DOHH2 (cell line): ENCODE results near the gene PSTK.

Source experiments
- EZH2phosphoT487 ChIP-seq: fragments of 200-600 bp; sonication (generic); IDR thresholded peaks from 2 replicates; pipeline ENCODE4 v1.6.1; 2017; ENCODE audit warnings: borderline replicate concordance, mild to moderate bottlenecking, antibody characterized with exemption, low read length, moderate library complexity, mixed read lengths
- TF ChIP-seq, protein P1 (sequence below): fragments of 200-600 bp; sonication (generic); IDR thresholded peaks from one replicate; pipeline ENCODE4 v1.5.1; 2014; ENCODE audit warnings: antibody characterized with exemption, mild to moderate bottlenecking, low read depth, low read length; ENCODE audit not compliant: poor library complexity, severe bottlenecking

DNA sequence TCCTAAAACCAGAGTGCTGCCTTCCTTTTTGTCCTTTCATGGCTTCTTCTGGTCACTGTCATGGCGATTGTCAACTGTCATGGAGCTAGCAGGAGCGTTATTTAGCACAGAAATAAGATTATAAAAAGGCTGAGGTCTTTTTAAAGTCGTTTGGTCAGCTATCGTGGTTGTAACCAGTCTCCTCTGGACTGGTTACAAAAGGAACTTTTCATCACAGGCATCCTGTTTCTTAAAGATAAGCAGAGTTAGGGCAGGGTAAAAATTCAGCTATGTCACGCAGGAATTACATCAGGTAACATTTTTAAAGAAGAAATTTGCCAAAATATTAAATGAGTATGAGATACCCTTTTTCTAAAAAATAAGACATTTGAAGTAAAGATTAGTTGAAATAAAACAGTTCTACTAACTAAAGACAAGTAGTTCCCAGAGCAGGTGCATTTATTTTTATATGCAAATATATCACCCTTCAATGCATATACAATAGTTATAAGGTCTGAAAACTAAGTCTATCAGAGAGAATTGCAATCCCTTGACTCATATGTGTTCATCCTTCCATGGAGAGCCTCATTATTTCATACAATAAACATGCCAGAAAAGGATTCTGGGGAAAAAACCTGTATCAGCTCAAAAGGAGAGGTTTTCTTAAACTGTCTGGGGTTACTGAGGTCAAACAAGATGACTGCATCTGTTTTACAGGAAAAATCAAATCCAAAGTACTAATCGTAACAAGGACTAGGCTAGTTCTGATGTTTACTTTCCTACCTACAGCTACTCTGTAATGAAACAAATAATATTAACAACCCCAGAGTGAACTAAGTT lies 48.9 kb upstream of the PSTK start:
- TF ChIP-seq, protein P1, sequence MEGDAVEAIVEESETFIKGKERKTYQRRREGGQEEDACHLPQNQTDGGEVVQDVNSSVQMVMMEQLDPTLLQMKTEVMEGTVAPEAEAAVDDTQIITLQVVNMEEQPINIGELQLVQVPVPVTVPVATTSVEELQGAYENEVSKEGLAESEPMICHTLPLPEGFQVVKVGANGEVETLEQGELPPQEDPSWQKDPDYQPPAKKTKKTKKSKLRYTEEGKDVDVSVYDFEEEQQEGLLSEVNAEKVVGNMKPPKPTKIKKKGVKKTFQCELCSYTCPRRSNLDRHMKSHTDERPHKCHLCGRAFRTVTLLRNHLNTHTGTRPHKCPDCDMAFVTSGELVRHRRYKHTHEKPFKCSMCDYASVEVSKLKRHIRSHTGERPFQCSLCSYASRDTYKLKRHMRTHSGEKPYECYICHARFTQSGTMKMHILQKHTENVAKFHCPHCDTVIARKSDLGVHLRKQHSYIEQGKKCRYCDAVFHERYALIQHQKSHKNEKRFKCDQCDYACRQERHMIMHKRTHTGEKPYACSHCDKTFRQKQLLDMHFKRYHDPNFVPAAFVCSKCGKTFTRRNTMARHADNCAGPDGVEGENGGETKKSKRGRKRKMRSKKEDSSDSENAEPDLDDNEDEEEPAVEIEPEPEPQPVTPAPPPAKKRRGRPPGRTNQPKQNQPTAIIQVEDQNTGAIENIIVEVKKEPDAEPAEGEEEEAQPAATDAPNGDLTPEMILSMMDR: no peak
- TF ChIP-seq EZH2phosphoT487: no peak
